GM19238 (cell line): ENCODE measurements around the gene CNPY3.
A peak's percentile ranks its signal among the peaks of the same experiment; 100 is the strongest.
"Not testable (repeated sequence)": the region's sequence is repeated elsewhere in the genome, so short reads cannot be mapped to it uniquely, and the experiment has no call there.

Source experiments
- DNase-seq: peaks from one replicate; pipeline ENCODE4 v3.0.0; 2011; ENCODE audit warnings: low spot score; ENCODE audit not compliant: insufficient read length

The CNPY3 gene

DNA sequence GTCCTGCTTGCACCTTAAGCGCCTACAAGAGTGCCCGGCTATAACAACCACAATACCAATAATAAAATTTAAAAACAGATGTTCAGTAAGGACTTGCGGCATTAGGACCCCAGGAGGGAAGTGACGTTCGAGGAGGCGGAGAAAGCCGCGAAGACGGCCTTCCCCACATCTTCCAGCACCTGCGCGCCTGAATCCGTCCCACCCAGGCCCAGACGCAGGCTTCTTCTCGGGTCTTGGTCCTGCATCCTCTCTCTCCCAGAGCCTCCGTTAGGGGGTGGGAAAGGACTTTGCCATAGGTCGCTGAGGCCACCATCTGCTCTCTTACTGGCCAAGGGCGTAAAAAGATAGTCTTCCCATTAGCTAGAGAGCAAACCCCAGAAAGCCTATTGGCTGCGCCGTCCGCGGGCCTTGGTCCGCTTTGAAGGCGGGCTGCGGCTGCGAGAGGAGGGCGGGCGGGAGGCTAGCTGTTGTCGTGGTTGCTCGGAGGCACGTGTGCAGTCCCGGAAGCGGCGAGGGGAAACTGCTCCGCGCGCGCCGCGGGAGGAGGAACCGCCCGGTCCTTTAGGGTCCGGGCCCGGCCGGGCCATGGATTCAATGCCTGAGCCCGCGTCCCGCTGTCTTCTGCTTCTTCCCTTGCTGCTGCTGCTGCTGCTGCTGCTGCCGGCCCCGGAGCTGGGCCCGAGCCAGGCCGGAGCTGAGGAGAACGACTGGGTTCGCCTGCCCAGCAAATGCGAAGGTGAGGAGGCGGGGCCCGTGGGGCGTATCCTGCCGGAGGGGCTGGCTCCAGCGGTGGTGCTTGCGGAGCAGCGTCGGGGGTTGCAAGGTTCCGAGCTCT lies at the start of gene CNPY3:
Gene CNPY3, plus strand, starts transcription at position 495 of the 835 bp plus-strand sequence. Its CDS starts 91 bp downstream, at position 586.
- peak; percentile 88 for DNase-seq

GRCh38 chr6:42880240-42880817 lies 49.0 kb upstream of the CNPY3 start:
- DNase-seq, result not testable (repeated sequence)

DNA sequence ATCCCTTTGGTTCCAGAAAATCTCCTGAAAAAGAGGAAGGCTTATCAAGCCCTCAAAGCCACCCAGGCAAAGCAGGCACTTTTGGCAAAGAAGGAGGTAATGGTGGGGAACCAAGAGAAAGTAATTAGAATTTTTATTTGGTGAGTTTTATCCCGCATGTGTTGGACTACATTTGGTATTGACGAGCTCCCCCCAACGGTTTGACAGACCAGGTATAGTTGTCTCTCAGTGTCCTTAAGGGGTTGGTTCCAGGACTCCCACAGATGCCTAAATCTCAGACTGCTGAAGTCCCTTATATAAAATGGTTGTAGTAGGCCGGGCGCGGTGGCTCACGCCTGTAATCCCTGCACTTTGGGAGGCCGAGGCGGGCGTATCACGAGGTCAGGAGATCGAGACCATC lies 48.4 kb upstream of the CNPY3 start:
- not testable (repeated sequence) for DNase-seq

DNA sequence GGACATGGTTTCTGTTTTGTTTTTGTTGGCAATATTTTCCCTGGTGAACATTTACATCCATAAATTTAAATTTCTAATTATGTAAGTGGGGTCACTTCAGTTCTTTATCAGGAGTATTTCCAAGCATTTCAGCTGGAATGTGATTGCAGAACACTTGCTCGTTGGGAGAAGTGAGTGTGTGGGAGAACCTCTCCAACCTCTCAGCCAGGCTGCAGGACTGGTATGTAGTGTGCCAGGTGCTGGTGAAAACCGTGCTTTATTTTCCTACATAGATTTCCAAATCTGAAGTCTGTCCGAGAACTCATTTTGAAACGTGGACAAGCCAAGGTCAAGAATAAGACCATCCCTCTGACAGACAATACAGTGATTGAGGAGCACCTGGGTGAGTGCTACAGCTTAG lies 43.6 kb upstream of the CNPY3 start:
- DNase-seq, result no peak

- not testable (repeated sequence) for DNase-seq
Measured at GRCh38 chr6:42888201-42888600, 41.1 kb upstream of the CNPY3 start.

DNA sequence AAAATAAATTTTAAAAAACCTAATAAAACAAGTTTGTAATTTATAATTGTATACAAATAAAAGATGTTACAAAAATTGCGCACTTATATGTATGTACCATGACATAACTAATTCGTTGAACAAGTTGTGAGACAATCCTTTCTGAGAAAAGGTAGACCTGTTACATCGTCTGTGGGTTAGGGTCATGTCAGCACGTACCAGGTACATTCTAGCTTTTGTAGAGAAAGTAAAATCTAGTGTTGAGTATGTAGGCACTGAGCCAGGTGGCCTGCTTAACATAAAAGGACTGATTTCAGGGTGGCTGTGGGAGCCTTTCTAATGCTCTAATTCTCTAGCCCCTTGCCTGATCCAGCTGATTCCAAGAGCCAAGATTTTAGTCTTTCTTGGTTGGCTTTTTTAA lies 39.5 kb upstream of the CNPY3 start:
- no peak for DNase-seq

GRCh38 chr6:42890311-42891198 lies 38.7 kb upstream of the CNPY3 start:
- peak; percentile 84 for DNase-seq

- no peak for DNase-seq
Measured at GRCh38 chr6:42891199-42891722, 38.0 kb upstream of the CNPY3 start.

GRCh38 chr6:42894041-42894828 lies 35.0 kb upstream of the CNPY3 start:
- DNase-seq, result not testable (repeated sequence)

- no peak for DNase-seq
Measured at GRCh38 chr6:42896178-42896719, 33.0 kb upstream of the CNPY3 start.

GRCh38 chr6:42898891-42899361 lies 30.4 kb upstream of the CNPY3 start:
- no peak for DNase-seq

DNA sequence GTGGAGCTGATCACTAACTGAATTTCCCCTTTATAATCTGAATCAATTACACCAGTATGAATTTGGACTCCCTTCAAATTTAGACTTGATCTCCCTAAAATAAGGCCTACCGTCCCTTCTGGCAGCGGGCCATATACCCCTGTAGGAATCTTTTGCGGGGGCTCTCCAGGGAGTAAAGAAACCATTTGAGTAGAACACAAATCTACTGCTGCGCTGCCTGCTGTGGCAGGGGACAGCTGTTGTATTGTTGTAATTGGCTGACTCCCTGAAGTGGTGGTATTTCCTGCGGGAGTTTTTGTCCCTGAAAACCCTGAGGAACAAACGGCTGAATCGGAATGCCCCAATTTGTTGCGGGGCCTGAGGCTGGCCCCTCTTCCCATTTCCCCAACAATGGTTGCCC lies 29.4 kb upstream of the CNPY3 start:
- no peak for DNase-seq

DNA sequence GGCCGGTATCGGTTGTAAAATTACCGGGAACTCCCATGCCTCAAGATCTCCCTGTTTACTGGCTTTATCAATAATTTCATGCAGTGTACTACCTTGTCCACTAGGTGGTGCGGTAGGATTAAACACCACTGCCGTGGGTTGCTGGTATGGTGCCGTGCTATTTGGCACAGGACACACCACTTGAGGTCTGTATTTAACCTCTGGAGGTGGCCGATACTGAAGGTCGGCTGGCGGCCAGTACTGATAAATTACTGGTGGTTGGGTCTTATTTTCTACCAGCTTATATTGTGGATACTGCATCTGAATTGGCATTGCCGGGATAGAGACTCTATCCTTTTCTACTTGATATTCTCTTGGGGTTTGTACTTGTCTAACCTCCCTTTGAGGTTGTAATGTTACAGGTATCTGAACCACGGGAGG lies 27.7 kb upstream of the CNPY3 start:
- DNase-seq, result peak; percentile 51

DNA sequence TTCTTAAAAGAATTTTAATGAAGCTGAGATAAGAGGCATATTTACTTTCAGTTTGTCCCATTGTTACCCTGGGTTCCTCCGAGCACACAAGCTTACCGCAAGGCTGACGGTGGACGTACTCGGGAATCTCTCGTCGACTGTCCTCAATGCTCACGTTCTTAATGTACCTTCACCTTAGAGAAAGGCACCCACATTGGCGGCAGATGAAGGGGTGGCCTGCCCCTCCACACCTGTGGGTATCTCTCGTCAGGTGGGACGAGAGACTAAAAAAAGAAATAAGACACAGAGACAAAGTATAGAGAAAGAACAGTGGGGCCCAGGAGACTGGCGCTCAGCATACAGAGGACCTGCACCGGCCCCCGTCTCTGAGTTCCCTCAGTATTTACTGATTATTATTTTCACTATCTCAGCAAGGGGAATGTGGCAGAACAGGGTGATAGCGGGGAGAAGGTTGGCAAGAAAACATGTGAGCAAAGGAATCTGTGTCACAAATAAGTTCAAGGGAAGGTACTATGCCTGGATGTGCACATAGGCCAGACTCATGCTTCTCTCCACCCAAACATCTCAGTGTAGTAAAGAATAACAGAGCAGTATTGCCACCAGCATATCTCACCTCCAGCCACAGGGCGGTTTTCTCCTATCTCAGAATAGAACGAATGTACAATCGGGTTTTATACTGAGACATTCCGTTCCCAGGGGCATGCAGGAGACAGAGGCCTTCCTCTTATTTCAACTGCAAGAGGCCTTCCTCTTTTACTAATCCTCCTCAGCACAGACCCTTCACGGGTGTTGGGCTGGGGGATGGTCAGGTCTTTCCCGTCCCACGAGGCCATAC lies 26.6 kb upstream of the CNPY3 start:
- DNase-seq, result not testable (repeated sequence)

DNA sequence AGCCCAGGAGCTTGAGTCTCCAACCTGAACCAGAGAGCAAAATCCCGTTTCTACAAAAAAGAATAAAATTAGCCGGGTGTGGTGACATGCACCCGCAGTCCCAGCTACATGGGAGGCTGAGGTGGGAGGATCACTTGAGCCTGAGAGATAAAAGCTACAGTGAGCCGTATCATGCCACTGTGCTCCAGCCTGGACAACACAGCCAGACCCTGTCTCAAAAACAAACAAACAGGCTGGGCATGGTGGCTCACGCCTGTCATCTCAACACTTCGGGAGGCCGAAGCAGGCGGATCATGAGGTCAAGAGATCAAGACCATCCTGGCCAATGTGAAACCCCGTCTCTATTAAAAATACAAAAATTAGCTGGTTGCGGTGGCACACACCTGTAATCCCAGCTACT lies 24.8 kb upstream of the CNPY3 start:
- DNase-seq, result no peak

DNA sequence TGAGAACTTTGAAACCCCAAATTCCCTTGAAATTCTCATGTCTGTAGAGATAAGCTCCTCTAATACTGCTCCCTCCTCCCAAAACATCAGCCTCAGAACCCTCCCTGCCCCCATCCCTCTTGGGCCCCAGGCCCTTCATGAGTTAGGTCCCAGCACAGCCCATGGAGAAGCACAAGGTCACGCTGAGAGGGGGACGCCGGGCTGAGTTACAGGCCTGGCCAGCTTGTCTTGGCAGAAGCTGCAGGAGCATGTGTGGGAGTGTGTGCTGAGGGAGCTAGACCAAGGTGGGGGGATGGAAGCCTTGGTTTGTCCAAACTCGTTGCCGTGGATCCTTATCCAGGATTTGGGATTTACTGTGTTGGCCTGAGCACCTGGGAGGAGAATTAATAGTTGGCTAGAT lies 21.9 kb upstream of the CNPY3 start:
- no peak for DNase-seq

GRCh38 chr6:42909835-42910234 lies 19.4 kb upstream of the CNPY3 start:
- DNase-seq, result no peak

DNA sequence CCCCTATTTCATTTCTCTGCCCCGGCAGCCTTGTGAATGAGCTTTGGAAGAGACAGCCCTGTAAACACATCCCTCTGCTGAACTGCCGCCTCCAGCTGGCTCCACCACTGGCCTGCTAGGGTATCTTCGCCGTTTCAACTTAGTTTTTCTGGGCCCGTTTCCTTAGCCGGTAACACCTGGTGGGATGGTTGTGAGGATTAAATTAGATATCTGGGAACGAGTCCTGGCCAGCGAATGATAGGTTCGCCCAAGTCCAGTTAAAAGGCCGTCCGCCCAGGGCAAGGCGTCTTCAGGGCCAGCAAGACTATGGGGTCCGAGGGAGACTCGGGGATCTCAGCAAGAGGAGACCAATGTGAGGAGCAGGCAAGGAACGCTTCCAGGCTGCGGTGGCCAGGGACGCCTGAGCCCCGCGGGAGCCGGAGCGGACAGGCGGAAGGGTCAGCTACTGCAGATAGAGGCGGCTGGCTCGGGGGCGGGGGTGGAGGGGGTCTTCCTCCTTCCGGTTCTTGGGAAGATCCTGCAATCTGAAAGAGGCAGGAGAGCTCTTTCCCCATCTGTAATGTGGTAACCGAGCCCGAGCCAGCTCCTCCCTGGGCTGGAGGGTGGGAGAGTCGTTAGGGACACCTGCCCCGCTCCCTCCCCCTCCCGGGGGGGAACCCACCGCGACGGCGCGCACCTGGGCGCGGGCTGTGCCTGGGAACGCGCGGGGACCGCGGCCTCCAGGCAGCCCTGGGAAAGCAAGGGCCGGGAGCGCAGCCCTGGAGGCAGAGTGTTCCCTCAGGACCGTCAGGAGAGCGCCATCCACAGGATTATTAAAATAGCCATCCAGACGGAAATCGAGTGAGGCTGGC lies 17.9 kb upstream of the CNPY3 start:
- DNase-seq, result no peak

- DNase-seq, result no peak
Measured at GRCh38 chr6:42914546-42914945, 14.7 kb upstream of the CNPY3 start.
